ENCODE results near the gene PRSS53.
"Not testable (repeated sequence)": the region's sequence is repeated elsewhere in the genome, so short reads cannot be mapped to it uniquely, and the experiment has no call there.

Gene PRSS53

DNA sequence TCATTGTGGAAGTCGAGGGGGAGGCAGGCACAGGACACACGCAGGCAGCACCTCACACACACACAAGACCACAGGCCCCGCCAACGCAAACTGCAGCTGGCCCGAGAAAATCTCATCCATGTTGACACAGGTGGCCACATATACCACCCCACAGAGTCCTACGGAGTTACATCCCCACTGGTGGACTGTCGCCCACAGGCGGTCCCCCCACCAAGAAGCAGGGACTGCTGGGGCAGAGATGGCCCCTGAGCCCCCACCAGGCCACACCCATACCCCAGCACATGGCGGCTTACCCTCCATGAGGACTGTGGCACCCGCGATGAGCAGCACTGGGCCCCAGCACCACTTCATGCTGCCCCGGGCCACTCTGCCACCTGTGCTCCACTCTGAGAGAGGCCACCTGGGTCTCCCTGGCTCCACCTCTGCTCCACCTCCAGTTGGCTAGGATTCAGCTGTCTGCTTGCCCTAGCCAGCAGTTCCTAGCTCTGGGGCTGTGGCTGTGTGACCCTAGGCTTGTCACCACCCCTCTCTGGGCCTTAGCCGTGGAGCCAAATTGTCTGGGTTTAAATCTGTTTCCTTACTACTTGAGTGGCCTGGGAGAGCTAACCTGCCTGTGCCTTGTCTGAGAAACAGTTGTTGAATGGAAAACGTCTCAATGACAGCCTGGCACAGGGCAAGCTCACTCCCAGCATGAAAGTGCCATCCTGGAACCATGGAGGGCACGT is at the start of gene PRSS53:
Gene PRSS53, minus strand, starts transcription at position 485 of the 725 bp plus-strand sequence. Its CDS starts 134 bp downstream, at position 351.
- DNase-seq (ENCODE audit: low read depth) = no peak

DNA sequence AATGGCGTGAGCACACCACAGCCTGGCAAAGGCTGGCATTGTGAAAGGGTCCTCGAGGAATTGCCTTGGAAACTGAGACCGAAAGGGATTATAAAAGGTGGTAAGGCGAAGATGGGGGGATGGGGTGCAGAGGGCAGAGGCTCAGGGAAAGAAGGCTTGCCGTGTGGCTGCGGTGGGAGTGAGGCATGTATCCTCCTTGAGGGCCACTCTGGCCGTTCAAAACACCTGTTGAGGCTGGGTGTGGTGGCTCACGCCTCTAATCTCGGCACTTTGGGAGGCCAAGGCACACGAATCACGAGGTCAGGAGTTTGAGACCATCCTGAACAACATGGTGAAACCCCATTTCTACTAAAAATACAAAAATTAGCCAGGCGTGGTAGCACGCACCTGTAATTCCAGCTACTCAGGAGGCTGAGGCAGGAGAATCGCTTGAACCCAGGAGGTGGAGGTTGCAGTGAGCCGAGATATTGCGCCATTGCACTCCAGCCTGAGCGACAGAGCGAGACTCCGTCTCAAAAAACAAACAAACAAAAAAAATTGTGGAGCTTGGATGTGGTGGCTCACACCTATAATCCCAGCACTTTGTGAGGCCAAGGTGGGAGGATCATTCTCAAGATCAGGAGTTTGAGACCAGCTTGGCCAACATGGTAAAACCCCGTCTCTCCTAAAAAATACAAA is 48.2 kb upstream of the PRSS53 start:
- not testable (repeated sequence) for DNase-seq (ENCODE audit: low read depth)

DNA sequence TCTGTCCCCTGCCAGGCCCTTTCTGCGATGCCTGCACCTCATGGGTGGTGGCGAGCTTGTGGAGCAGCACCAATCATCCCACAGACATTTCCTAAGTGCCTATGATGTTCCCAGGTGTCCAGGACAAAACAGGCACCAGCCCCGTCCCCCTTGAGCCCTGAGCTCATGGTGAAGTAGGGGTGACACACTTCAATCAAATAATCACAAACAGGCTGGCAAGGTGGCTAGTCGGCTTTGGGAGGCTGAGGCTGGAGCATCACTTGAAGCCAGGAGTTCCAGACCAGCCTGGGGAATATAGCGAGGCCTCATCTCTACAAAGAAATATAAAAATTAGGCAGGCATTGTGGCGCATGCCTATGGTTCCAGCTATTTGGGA is 47.5 kb upstream of the PRSS53 start:
- no peak for DNase-seq (ENCODE audit: low read depth)

DNA sequence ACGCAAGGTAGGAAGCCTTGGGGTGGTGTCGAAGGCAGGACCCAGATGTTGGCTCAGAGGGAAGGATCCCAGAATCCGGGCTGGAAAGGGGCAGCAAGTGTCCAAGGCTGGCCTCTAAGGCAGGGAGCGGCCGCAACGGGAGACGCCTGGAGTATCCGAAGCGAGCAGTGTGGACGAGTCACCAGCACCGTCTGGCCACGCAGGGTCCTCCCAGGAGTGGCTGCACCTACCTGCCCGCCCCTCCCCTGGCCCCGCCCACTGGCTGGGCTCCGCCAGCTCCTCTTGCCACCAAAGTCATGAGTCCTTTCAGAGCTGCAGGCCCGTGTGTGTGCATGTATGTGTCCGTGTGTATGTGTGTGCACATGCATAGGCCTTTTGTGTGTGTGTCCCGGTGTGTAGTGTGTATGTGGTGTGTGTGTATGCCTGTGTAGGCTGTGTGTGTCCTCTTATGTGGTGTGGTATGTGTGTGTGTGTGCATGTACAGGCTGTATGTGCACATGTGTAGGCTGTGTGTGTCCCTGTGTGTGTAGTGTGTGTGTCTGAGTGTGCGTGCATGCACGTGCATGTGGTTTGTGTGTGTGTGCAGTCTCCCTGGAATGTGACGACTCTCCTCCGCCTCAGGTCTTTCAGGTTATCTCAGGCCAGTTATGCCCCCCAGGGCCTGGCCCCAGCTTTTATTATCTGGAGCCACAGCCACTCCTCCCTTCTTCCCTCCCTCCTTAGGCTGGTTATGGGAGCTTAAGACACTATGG is 47.0 kb upstream of the PRSS53 start, which contains the start of gene PRSS8:
Gene PRSS8, minus strand, starts transcription at position 193 of the 752 bp plus-strand sequence. CDS start 229 bp downstream, outside the sequence.
- no peak for DNase-seq (ENCODE audit: low read depth)

DNA sequence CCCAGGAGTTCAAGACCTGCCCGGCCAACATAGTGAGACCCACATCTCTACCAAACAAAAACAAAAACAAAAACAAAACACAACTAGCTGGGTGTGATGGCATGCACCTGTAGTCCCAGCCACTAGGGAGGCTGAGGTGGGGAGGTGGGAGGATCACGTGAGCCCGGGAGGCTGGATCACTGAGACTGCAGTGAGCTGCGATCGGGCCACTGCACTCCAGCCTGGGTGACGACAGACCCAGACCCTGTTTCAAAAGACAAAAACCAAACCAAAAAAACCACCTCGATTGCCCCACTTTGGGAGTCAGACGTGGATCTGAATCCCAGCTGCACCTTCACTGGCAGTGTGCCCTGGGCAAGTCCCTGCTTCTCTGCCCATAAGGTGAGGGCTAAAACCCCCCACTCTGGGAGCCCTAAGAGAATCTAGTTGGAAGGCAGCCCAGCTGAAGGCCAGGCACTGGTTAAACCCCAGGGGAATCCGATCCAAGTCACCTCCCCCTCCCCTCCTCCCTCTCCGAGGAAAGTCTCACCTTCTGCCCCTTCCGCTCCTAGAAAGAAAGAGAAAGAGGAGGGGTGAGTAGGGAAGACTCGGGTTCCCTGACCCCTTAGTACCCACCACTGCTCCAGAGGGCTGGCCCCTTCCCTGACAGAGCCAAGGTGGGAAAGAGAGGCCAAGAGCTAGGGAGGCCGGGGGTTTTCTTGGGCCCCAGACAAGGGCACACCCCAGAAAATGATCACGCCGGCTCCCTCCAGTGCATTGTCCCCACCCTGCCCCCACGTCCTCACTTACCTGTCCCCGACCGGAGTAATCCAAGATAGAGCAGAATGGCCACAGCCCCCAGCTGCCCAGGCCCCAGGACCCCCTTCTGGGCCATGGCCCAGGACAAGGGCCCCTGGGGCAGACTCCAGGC is 46.1 kb upstream of the PRSS53 start:
- no peak for DNase-seq (ENCODE audit: low read depth)

DNA sequence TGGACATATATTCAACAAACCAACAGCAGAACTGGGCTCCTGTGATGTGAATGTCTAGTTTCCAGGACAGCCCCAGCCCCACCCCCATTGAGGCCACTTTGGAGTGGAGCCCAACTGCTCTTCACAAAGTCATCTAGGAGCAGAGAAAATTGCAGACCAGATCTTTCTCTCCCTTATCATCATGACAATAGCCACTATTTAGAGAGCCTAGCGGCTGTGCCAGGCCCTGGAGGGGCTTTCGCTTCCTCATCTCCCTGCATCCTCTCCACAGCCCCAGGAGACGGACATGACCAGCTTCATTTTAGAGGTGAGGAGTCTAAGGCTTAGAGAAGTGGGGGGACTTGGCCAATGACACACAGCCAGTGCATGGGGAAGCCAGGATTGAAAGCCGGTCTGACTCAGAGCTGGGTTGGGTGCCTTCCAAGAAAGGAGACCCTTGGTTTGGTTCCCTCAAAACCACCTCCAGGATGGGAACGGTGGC is 45.4 kb upstream of the PRSS53 start:
- no peak for DNase-seq (ENCODE audit: low read depth)

DNA sequence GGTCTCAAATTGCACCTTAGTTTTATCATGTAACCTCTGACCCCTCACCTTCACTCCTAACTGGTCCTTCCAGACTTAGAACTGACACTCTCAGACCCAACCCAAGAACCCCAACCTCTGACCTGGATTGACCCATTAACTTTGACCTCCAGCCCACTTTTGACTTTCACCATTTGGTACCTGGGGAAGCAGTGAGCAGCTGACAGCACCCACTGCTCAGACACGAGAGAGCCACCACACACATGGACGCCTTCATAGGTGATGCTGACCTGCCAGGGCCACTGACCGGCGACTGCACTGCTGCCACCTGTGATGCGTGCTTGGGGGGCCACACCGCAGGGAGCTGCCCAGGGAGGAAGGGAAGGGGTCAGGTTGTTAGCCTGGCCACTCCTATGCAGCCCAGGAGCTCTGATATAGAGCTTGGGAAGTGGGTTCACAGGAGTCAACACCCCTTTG is 44.3 kb upstream of the PRSS53 start:
- DNase-seq (ENCODE audit: low read depth) = no peak

DNA sequence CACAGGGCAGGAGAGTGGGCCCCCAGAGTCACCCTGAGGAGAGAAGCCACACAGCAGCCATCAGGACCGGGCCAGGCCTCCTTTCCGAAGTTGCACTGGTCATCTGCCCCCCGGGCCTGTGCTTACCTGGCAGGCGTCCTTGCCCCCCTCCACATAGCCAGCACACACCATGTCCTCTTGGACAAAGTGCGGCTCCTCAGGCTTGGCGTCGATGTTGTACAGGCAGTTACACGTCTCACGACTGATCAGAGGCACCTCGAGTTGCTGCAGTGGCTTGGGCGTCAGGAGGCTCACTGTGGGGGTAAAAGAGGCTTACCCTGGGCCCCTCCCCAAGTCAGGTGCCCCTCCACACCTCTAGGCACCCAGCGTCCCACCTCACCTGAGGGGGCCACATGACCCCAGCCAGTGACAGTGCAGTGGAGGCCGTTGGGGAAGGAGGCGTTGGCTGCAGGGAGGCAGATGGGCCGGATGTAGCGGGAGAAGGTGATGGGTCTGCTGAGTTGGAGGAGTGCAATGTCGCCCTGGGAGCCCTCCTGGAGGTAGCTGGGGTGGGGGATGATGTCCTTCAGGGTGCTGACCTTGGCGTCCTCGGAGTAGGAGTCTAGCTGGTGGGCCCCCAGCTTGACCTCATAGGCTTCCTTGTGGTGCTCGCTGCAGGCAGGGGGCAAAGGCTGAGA is 43.7 kb upstream of the PRSS53 start:
- DNase-seq (ENCODE audit: low read depth) = no peak

DNA sequence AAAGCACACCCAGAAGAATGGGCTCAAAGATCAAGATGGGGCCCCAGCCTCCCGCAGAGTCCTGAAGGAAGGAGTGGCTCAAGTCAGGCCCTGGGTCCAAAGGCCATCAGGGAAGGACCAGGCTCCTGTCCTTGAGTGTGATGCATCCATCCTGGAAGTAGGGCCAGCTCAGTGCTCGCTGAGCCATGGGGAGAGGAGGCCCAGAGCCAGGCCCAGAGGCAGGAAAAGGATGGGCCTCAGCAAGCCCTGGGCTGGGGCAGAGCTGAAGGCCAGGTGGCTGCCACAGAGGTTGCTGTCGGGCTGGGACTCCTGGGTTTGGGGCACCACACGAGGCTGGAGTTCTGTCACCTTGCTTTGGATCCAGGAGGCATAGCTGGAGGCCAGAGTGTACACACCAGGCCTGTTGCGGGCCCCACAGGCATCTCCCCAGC is 43.1 kb upstream of the PRSS53 start:
- DNase-seq (ENCODE audit: low read depth) = no peak

DNA sequence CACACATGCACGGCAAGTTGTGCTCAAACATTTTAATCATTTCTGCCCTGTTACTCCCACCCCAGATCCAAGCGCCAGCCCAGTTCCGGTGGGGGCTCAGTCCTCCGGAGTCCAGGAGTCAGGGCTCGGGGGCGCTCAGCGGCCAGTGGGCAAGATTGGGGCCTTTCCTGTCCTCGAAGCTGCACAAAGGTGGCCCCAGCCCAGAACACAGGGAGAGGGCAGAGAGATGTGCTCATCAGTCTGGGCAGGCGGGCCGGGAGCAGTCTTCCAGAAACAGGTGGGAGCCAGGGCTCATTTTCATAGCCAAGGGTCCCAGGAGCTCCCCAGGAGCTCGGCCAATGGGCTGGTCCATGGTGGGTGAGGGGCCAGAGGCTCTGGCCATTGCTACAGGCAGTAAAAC is 42.7 kb upstream of the PRSS53 start:
- DNase-seq (ENCODE audit: low read depth) = no peak

DNA sequence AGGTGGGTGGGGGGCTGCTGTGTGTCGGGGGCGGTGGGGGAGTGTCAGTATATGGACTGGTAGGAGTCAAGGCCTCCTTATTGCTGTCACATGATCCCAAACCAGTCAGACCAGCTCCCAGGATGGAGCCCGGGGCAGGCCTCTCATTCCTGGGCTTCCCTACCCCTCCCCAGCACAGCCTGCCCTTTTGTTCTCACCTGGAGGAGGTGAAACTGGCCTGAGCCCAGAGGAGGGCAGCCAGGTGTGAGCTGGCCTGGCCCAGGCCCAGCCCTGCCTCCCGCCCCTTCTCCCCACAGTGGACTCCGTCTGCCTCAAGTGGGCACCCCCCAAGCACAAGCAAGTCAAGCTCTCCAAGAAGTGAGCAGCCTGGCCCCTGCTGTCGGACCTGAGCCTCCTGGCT is 42.2 kb upstream of the PRSS53 start:
- no peak for DNase-seq (ENCODE audit: low read depth)

DNA sequence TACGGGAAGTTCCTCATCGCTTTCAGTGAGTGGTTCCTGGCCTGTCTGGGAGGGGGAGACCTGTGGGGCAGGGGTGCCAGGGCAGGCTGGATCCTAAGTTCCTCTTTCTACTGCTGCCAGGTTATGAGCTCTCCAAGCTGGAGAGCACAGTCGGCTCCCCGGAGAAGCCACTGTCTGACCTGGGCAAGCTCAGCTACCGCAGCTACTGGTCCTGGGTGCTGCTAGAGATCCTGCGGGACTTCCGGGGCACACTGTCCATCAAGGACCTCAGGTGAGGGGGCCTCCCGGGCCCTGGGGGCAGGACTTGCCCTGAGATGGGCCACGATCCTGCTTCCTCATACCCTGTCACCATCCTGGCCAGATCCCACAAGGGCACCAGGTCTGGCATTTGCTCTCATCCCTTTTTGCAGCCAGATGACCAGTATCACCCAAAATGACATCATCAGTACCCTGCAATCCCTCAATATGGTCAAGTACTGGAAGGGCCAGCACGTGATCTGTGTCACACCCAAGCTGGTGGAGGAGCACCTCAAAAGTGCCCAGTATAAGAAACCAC is 41.7 kb upstream of the PRSS53 start:
- DNase-seq (ENCODE audit: low read depth) = no peak

DNA sequence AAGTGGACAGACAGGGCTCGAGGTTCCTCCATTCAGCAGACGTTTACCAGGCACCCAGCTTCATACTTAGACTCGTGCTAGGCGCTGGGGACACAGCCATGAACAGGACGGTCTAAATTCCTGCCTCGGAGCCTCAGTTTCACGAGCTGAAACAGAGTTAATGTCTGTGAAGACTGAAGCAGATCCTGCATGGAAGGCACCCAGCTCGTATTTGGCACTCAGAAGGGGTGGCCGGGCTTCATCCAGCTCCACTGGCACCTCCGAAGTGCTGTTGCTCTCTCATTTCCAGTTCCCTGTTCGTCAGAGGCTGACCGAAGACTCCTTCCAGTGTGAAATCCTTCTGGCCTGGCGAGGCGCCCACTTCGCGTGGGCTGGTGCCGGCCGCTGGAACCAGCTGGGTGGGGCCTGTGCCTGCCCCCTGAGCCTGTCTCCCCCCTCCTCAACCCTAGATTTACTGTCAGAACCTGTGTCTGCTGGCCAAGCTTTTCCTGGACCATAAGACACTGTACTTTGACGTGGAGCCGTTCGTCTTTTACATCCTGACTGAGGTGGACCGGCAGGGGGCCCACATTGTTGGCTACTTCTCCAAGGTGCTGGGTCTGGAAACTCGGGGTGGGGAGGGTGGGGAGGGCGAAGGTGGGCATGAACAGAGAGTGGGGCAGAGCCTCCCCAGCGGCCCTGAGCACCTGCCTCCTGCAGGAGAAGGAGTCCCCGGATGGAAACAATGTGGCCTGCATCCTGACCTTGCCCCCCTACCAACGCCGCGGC is 41.0 kb upstream of the PRSS53 start:
- DNase-seq (ENCODE audit: low read depth) = no peak

DNA sequence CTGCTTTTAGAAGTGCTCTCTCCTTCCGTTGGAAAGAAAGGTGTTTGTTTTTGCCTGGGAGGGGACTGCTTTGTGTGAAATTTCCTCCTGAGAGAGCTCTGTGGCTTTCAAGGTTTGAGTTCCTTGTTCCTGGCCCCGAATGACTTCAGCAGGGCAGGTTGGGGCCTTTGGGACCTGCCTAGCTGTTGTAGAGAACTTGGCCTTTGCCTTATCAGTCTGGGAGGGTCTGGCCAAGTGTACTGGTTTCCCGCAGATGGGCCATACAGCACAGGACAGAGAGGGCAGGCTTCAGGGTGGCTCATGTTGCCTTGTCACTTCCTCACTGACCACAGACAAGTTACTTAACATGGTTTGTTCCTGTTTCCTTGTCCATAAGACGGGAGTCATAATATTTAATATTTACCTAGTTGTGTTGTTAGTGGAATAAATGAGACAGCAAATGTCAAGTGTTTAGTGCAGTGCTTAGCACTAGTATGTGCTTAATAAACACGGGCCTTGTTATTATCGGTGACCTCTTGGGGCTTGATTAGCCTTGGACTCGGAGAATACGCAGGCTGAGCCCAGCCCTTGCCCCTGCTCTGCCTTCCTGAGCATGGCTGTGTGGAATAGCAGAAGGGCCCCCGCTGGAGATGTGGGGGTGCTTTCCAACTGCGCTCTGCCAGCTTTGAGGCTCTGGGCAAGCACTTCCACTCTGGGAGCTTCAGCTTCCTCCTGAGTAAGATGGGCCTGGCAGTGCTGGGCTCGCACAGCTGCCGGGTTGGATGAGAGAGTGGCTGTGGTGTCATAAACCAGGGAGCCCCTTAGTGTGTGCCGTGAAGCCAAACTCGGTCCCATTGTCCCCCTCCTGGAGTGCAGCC is 40.2 kb upstream of the PRSS53 start:
- no peak for DNase-seq (ENCODE audit: low read depth)

DNA sequence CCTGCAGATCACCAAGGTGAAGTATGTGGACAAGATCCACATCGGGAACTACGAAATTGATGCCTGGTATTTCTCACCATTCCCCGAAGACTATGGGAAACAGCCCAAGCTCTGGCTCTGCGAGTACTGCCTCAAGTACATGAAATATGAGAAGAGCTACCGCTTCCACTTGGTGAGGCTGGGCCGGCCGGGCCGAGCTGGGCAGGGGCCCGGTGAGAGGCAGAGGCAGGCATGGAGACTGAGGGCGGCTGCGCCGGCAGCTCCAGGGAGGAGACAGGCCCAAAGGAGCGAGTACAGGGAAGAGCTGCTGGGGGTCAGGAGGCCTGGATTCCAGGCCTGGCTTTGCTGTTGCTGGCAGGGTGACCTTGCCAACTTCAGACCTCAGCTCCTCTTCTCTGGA is 38.4 kb upstream of the PRSS53 start:
- no peak for DNase-seq (ENCODE audit: low read depth)

DNA sequence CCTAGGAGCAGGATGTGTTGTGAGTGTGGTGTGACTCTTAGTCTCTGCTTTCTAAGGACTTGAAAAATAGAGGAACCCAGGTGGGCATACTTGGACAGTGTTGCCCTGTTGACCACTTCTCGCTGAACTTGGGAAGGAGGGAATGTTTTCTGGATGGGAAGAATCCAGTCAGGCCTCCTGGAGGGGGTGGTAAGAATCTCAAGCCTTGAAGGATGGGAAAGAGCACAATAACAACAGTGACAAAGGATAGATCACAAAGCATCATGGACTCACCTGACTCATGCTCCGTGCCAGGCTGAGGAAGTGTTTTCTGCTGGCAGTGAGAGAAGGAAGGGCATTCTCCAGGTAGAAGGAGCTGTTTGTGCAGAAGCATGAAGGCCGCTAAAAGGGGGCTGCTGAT is 37.1 kb upstream of the PRSS53 start:
- DNase-seq (ENCODE audit: low read depth) = no peak

DNA sequence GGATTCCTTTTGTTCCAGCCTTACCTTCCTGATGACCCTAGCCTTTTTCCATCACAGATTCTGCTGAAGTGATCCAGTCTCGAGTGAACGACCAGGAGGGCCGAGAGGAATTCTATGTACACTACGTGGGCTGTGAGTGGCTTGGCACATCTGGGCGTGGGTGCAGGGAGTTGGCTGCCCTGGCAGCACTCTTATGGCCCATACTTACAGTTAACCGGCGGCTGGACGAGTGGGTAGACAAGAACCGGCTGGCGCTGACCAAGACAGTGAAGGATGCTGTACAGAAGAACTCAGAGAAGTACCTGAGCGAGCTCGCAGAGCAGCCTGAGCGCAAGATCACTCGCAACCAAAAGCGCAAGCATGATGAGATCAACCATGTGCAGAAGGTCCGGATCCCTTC is 31.4 kb upstream of the PRSS53 start:
- DNase-seq (ENCODE audit: low read depth) = no peak

DNA sequence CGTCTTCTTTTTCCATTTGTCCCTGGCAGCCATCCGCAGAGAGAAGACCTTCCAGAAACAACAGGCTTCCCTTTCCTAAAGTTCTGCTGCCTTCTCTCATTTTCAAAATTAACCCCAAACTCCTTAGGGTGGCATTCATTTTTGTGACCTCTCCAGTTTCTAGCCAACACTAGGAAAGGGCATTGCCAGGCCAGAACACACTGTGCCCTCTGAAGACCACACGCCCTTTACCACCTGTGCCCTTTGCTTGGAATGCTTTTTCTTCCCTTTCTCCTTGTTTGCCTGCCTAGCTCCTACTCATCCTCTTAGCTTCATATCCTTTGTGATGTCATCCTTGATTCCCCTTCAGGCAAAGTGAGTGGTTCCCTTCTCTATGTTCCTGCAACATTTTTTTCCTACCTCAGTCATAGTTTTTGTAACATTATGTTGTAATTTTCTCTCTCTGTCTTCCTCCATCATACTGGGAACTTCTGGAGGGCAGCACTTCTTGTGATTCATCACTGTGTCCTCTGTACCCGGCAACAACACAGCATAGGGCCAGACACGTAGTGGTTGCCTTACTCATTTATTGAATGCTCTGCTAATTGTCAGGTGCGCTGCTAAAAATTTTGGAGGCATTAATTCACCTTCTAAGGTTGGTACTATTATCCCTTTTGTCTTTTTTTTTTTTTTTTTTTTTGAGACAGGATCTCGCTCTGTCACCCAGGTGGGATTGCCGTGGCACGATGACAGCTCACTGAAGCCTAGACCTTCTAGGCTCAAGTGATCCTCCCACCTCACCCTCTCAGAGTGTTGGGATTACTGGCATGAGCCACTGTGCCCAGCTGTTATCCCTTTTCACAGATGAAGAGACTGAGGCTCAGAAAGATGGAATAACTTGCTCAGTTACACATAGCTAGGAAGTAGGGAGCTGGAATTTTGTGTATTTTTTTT is 29.7 kb upstream of the PRSS53 start:
- no peak for DNase-seq (ENCODE audit: low read depth)
